Activated naive CD4-positive, alpha-beta T cell treated with anti-CD3 and anti-CD28 coated beads, Interleukin-2, amount 10 ng/mL, durations not matched to agents 7 days and 5 days (primary cell): ENCODE measurements around the gene CD200R1L.

Experiments
- CTCF ChIA-PET: fragments of 350-600 bp; sonication (Branson Sonifier 250); formaldehyde crosslinking; loops from one replicate; lab custom pipeline; 2021; ENCODE audit warnings: antibody characterized with exemption; lab: Charles Lee
- DNase-seq: peaks from one replicate; pipeline ENCODE4 v3.0.0-alpha.2; 2020
- H3K27ac Mint-ChIP-seq: one replicate; pipeline ENCODE4 v1.8.0; 2021; ENCODE audit warnings: mild to moderate bottlenecking, moderate library complexity, mixed read lengths
- H3K27me3 Mint-ChIP-seq: one replicate; pipeline ENCODE4 v1.8.0; 2021; ENCODE audit warnings: mild to moderate bottlenecking, mixed read lengths
- H3K36me3 Mint-ChIP-seq: one replicate; pipeline ENCODE4 v1.8.0; 2021; ENCODE audit warnings: mixed read lengths
- H3K4me1 Mint-ChIP-seq: one replicate; pipeline ENCODE4 v1.8.0; 2021; ENCODE audit warnings: mixed read lengths
- H3K4me3 Mint-ChIP-seq: one replicate; pipeline ENCODE4 v1.8.0; 2021; ENCODE audit warnings: mild to moderate bottlenecking, moderate library complexity, mixed read lengths
- H3K9me3 Mint-ChIP-seq: one replicate; pipeline ENCODE4 v1.8.0; 2021; ENCODE audit warnings: mixed read lengths

The CD200R1L gene

DNA sequence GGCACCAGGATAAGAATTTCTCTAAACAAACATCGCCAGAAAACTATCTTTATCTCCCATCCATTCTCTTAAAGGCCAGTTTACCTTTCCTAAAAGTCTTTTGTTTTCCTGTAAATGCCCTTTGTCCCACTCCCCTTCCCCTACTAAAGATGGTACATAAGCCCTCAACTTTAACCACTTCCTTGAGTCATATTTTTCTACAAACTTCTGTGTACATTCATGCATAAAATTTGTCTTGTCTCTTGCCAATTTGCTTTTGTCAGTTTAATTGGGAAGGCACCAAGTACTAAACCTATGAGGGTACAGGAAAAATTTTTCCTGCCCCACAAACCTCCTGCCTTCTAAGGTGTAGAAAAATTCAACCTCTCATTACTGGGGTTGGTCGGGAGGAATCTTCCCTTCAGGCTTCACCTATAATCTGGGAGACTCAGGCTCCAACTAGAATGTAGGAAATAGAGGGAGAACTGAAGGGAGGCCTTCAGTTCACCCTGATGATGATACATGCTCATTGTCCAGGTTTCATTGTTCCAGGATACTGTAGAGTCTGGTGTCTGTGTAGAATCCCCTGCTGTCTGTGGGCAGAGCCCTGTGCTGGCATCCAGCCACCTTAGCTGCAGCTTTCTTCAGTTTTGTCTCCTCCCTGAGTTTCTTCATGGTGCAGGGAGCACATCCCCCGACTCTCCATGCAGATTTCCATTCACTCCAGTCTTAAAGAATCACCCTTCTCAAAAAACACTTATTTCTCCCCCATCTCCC is 53.2 kb downstream of the CD200R1L start:
- Mint-ChIP-seq H3K36me3 (no peaks in the 10 kb centered on the region), H3K4me1 (peaks cover 19% of the 10 kb centered on the region), H3K27me3 (no peaks in the 10 kb centered on the region), H3K27ac (no peak overlapping the region), H3K9me3 (no peaks in the 10 kb centered on the region), H3K4me3 (no peak overlapping the region)
- no peak for DNase-seq
- CTCF ChIA-PET = interaction anchor here (0.5 to 1.4 kb wide), 3 partner anchors 13 to 139 kb away, joined by 3 to 5 read pairs (median 3); no protein-coding TSS in a partner anchor

DNA sequence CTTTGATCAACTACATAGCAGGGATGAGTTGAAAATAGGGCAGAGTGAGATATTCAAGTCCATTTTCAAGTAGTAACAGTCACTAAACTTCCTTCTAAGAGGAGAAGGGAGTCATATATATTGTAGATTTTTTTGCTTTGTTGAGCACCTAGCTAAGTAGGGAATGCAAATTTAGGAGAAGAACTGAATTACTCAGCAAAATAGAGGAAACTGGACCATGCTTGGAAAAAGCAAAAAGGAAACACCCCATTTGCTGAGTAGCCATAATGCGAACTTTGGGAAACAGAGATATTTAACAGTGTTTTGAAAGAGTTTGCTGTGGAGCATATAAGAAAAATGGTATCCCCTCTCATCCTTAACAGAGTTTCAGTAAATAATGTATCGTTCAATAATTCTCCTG is 54.9 kb downstream of the CD200R1L start:
- Mint-ChIP-seq H3K4me3 (no peak overlapping the region), H3K27me3 (no peaks in the 10 kb centered on the region), H3K9me3 (peaks cover 9% of the 10 kb centered on the region), H3K36me3 (no peaks in the 10 kb centered on the region), H3K27ac (no peak overlapping the region), H3K4me1 (peaks cover 19% of the 10 kb centered on the region)
- no peak for DNase-seq
- CTCF ChIA-PET = no interaction called here

DNA sequence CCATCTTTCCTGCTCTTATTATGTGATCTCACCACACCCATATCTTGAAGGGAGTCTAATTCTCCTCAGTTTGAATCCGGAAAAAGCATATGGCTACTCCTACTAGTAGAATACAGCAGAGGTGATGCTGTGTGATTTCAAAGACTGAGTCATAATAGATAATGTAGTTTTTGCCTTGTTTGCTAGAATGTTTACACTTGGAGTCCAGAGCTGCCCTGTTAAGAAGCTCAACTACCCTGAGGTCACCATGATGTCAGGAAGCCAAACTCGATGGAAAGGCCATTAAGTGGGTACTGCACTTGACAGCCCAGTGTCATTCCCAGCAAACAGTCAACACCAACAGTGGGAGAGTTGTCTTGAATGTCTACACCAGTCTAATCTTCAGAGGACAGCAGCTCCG is 56.9 kb downstream of the CD200R1L start:
- CTCF ChIA-PET = no interaction called here
- H3K4me1 Mint-ChIP-seq = peaks cover 18% of the 10 kb centered on the region
- H3K36me3 Mint-ChIP-seq = no peaks in the 10 kb centered on the region
- no peak overlapping the region for H3K4me3 Mint-ChIP-seq
- H3K27me3 Mint-ChIP-seq = no peaks in the 10 kb centered on the region
- H3K27ac Mint-ChIP-seq = no peak overlapping the region
- DNase-seq = no peak
- peaks cover 9% of the 10 kb centered on the region for H3K9me3 Mint-ChIP-seq

DNA sequence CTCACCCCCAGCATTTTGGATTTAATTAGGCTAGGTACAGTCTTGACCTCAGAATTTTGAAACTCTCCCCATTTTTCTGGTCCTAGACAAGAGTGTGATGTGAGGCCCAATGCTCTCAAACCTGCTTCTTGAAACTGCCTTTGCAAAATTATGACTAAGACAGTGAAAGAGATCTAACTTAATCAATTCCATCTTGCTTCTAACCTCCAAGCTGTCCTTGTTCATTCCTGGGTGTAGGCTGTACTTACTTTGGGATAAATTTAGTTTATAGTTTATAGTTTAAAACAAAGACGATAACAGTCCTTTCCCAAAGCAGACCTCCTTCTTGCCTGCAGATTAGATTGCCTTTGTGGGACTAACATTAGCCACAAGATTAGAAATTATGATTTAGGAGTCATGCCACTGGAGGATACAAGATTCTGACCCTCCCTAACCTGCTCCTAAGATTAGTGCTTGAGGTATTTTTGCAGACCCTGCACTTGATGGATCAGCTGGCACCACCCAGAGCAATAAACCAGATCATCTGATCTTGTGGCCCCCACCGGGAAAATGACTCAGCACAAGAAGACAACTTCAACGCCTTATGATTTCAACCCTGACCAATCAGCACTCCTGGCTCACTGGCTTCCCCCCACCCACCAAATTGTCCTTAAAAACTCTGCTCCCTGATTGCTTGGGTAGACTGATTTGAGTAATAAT is 59.6 kb downstream of the CD200R1L start:
- CTCF ChIA-PET = no interaction called here
- no peaks in the 10 kb centered on the region for H3K4me1 Mint-ChIP-seq
- no peaks in the 10 kb centered on the region for H3K27me3 Mint-ChIP-seq
- no peak overlapping the region for H3K27ac Mint-ChIP-seq
- DNase-seq = no peak
- no peak overlapping the region for H3K4me3 Mint-ChIP-seq
- no peaks in the 10 kb centered on the region for H3K36me3 Mint-ChIP-seq
- peaks cover 9% of the 10 kb centered on the region for H3K9me3 Mint-ChIP-seq

DNA sequence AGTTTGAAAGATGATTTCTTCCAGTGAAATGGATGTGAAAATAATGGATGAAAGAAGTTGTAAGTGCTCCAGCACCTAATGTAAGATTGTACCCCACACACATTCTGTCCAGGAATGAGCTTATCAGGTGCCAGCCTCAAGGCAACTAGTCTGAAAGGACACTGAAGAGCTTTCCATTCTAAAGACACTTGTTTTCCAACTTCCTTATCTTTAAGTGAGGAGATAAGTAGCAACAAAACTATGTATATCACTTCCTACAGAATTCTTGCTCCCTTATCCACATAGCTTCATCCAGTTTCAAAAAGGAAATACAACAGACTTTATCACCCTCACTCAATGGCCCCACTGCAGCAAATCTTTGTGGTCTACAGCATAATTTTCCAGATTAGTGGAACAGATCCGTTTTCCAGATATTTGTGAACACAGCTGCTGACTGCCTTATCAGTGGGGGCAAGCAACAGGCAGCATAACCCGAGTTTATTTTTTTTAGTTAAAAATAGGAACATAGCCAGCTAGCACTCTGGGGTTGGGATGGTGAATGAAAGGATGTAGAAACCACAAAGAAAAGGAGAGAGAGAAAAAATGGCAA is 60.6 kb downstream of the CD200R1L start:
- Mint-ChIP-seq H3K4me3 (no peak overlapping the region), H3K4me1 (no peaks in the 10 kb centered on the region), H3K27me3 (no peaks in the 10 kb centered on the region), H3K36me3 (no peaks in the 10 kb centered on the region), H3K9me3 (peaks cover 9% of the 10 kb centered on the region), H3K27ac (no peak overlapping the region)
- DNase-seq = no peak
- CTCF ChIA-PET = interaction anchor here (1.6 kb wide), 1 partner anchor 14 kb away, joined by 3 read pairs; no protein-coding TSS in a partner anchor

DNA sequence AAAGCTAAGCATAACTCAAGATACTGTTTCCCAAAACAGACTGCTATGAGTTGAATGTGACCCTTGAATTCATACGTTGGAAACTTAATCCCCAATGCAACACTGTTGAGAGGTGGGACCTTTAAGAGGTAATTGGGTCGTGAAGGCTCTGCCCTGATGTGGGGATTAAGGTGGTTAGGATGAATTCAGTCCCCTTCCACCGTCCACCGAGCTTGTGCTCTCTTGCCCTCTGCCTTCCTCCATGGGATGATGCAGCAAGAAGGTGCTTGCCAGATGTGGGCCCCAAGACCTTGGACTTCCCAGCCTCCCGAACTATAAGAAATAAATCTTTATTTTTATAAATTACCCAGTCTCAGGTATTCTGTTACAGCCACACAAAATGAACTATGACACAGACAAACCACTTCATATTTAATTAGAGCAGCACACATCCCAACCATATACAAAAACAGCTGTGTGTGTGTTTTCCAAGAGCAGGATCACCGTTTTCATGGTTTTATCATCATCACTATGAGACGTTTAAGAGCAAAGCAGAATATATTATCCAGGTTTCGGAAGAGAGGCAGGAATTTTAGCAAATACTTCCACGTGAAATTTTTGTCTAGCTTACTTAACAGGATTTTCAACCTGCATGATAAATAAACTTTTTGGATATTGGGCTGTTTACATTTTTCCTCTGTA is 61.2 kb downstream of the CD200R1L start:
- H3K27me3 Mint-ChIP-seq = peaks cover 4% of the 10 kb centered on the region
- H3K36me3 Mint-ChIP-seq = no peaks in the 10 kb centered on the region
- no peak overlapping the region for H3K4me3 Mint-ChIP-seq
- no peak overlapping the region for H3K27ac Mint-ChIP-seq
- CTCF ChIA-PET = interaction anchor here (1.6 kb wide), 1 partner anchor 15 kb away, joined by 3 read pairs; no protein-coding TSS in a partner anchor
- no peaks in the 10 kb centered on the region for H3K4me1 Mint-ChIP-seq
- peaks cover 9% of the 10 kb centered on the region for H3K9me3 Mint-ChIP-seq
- no peak for DNase-seq

DNA sequence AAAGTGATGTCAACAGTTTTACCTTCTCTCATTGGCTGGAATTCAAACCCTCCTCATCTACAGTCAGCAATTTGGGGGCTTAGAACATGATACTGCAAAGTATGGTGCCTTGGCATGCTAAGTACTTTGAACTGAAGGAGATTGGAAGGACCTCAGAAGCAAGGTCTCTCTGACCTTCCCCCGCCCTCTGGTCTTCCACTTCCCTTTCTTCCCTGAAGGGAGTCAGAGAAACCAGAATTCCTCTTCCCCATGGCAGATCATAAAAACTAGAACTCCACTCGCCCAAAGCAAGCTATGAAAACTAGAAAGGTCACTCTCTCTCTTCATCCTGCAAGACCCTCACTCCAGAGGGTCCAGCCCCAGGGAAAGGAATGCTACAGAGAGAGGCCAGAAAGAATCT is 64.2 kb downstream of the CD200R1L start:
- Mint-ChIP-seq H3K4me3 (no peak overlapping the region), H3K4me1 (no peaks in the 10 kb centered on the region)
- CTCF ChIA-PET = no interaction called here

DNA sequence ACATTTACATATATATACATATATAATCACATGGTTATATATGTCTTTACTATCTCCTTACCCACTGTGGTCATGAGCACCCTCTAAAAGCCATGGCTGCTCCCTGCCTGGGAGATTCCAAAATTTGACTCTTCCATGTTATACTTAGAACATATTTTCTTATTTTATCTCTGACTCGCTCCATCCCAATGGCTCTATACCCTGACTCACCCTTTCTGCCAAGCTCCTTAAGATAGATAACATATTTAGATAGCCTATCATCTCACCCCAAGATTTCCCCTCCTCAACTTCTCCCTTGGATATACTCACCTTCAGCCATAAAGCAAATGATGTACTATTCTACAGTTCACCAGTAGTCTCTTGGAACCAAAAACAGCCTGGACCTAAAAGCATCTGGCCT is 65.1 kb downstream of the CD200R1L start:
- Mint-ChIP-seq H3K27me3 (peaks cover 17% of the 10 kb centered on the region), H3K4me1 (no peaks in the 10 kb centered on the region), H3K27ac (no peak overlapping the region), H3K4me3 (no peak overlapping the region), H3K9me3 (no peaks in the 10 kb centered on the region), H3K36me3 (no peaks in the 10 kb centered on the region)
- DNase-seq = no peak
- CTCF ChIA-PET = interaction anchor here (1.5 kb wide), 1 partner anchor 198 kb away, joined by 3 read pairs; no protein-coding TSS in a partner anchor

More for the DNA sequence above, 64.2 kb downstream of the CD200R1L start:
- peaks cover under 1% of the 10 kb centered on the region for H3K9me3 Mint-ChIP-seq
- no peaks in the 10 kb centered on the region for H3K36me3 Mint-ChIP-seq
- no peak for DNase-seq
- no peak overlapping the region for H3K27ac Mint-ChIP-seq
- peaks cover 10% of the 10 kb centered on the region for H3K27me3 Mint-ChIP-seq

DNA sequence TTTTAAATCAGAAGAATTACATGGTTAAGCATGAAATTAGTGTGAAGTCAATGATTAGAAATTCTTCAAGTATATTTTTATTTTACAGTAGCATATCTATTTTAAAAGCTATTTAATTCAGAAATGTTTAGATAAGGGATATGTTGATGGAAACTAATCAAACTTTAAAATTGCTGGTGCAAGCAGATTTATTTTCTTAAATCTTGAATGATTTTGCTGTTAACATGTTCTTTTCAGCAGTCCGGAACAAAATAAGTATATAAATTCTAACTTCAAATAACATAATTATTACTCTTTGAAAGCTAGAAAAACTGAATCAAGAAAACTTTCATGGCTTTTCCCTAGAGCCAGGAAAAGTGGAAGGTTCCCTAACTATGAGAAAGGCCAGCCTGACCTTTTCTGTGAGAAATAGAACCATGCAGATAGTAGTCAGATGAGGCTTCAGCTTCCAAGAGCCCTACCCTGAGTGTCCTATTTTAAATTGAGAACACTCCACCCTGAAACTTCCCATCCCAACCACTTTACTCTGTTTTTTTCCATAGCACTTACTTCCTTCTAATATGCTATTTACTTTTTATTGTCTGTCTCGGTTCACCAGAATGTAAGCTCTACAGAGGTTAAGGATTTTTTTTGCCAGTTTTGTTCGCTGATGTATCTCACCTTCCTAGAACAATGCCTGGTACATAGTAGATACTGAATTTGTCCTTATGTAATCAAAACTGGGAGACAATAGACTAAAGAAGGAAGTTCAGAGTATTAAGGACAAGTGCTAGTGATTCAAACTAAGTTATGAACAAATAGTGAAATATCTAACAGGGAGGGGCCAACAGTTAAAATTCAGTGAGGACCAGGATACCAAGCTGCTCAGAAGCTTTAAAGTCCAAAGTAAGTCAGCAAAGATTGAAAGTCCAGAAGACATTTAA is 66.8 kb downstream of the CD200R1L start:
- CTCF ChIA-PET = interaction anchor here (1.1 to 1.9 kb wide), 3 partner anchors 45 to 255 kb away, joined by 3 to 7 read pairs (median 3); no protein-coding TSS in a partner anchor
- no peak for DNase-seq
- Mint-ChIP-seq H3K27me3 (peaks cover 17% of the 10 kb centered on the region), H3K36me3 (no peaks in the 10 kb centered on the region), H3K27ac (no peak overlapping the region), H3K4me3 (no peak overlapping the region), H3K4me1 (peaks cover 2% of the 10 kb centered on the region), H3K9me3 (no peaks in the 10 kb centered on the region)

DNA sequence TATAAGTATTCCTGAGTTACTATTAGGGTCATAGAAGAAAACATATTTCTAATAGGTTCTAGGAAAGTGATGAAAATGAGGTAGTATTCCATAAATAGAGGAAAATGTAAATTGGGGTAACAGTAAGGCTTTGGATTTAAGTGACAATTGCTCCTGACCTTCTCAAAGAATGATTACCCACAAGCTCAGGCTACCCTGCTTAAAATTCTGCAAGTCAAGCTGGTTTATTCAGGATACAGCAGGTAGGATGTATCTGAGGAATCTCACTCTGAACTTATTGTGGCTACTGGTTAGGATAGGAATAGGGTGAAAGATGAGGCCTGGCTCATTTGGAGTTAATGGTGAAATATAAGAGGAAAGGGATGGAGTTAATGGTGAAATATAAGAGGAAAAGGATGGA is 67.7 kb downstream of the CD200R1L start:
- H3K4me3 Mint-ChIP-seq = no peak overlapping the region
- no peak overlapping the region for H3K27ac Mint-ChIP-seq
- CTCF ChIA-PET = interaction anchor here (1.9 kb wide), 1 partner anchor 44 kb away, joined by 7 read pairs; no protein-coding TSS in a partner anchor
- peaks cover 6% of the 10 kb centered on the region for H3K4me1 Mint-ChIP-seq
- H3K9me3 Mint-ChIP-seq = no peaks in the 10 kb centered on the region
- no peaks in the 10 kb centered on the region for H3K36me3 Mint-ChIP-seq
- no peak for DNase-seq
- peaks cover 17% of the 10 kb centered on the region for H3K27me3 Mint-ChIP-seq

DNA sequence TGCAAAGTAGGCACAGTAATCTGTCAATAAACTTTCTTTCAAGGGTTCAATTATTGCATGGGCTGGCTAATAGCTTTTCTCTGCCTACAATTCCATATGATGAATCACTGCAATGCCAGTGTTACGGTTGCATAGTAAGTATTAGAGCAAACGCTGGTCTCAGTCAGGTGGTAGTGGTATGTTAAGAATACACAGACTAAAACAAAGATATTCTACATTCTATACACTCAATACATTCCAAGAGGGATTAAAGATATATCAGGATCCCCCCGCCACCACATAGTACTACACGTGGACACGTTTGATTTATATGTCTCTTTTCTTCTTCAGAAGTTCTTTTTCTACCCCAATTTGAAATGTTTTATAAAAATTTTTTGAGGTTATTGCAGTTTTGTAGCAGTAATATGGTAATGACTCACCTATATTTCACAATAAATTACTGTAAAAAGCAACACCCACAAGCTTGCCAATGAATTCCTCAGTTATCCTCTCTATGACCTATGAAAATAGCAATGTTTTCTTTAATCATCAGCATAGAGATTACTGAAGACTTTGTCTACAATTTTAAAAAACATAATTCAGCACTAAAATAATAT is 68.2 kb downstream of the CD200R1L start:
- H3K4me1 Mint-ChIP-seq = peaks cover 9% of the 10 kb centered on the region
- H3K36me3 Mint-ChIP-seq = no peaks in the 10 kb centered on the region
- CTCF ChIA-PET = interaction anchor here (1.0 kb wide), 1 partner anchor 200 kb away, joined by 3 read pairs; no protein-coding TSS in a partner anchor
- DNase-seq = no peak
- H3K9me3 Mint-ChIP-seq = no peaks in the 10 kb centered on the region
- H3K27me3 Mint-ChIP-seq = peaks cover 17% of the 10 kb centered on the region
- no peak overlapping the region for H3K4me3 Mint-ChIP-seq
- H3K27ac Mint-ChIP-seq = no peak overlapping the region

DNA sequence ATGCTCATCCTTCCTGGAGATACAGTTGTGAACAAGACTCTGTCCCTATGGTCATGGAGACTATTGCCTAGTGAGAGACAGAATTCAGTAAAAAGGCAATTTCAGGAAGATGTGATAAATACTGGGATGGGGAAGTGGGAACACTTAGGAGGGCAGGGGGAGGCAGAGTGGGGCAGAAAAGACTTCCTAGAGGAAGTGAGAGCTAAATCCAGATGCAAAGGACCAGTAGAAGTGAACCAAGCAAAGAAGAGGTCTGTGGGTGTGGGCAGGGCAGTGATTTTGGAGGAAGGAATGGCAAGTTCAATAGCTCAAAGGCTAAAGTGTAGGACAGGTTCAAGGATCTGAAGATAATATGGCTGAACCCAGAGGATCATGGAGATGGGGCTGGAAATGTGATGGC is 68.9 kb downstream of the CD200R1L start:
- H3K27me3 Mint-ChIP-seq = peaks cover 17% of the 10 kb centered on the region
- H3K9me3 Mint-ChIP-seq = no peaks in the 10 kb centered on the region
- no peaks in the 10 kb centered on the region for H3K36me3 Mint-ChIP-seq
- DNase-seq = no peak
- CTCF ChIA-PET = interaction anchor here (0.5 to 1.0 kb wide), 2 partner anchors 36 to 201 kb away, joined by 3 read pairs; no protein-coding TSS in a partner anchor
- no peak overlapping the region for H3K4me3 Mint-ChIP-seq
- peaks cover 9% of the 10 kb centered on the region for H3K4me1 Mint-ChIP-seq
- no peak overlapping the region for H3K27ac Mint-ChIP-seq

DNA sequence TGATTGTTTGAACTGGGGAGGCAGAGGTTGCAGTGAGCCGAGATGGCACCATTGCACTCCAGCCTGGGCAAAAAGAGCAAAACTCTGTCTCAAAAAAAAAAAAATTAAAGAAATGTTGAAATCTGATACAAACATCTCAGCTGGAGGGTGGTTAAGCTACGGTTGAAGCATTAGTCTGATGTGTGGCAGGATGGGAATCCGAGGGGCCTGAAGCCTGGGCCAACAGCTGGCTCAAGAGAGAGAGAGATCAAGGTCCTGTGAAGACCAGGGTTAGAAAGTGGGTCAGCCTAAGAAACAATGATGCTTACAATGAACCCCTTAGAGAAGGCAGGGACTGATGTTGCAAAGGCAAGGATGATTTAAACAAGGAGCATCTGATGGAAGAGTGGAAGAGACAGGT is 69.8 kb downstream of the CD200R1L start:
- H3K27me3 Mint-ChIP-seq = peaks cover 17% of the 10 kb centered on the region
- CTCF ChIA-PET = interaction anchor here (1.6 kb wide), 1 partner anchor 195 kb away, joined by 4 read pairs; no protein-coding TSS in a partner anchor
- peaks cover 9% of the 10 kb centered on the region for H3K4me1 Mint-ChIP-seq
- DNase-seq = no peak
- H3K9me3 Mint-ChIP-seq = no peaks in the 10 kb centered on the region
- no peak overlapping the region for H3K4me3 Mint-ChIP-seq
- H3K27ac Mint-ChIP-seq = no peak overlapping the region
- no peaks in the 10 kb centered on the region for H3K36me3 Mint-ChIP-seq
